GM21825 (cell line): Measurements from ENCODE around the gene JPT2.

Experiments
- ATAC-seq: cut with Tn5 transposase; IDR thresholded peaks from one replicate; pipeline ENCODE4 v1.9.1; 2021; ENCODE audit warnings: mild to moderate bottlenecking, moderate library complexity; ENCODE audit not compliant: unreplicated experiment

JPT2 gene, protein sequence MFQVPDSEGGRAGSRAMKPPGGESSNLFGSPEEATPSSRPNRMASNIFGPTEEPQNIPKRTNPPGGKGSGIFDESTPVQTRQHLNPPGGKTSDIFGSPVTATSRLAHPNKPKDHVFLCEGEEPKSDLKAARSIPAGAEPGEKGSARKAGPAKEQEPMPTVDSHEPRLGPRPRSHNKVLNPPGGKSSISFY

GRCh38 chr16:1677942-1678499 is at the start of gene JPT2:
Gene JPT2 (plus strand): TSS chr16:1678279. CDS start chr16:1678313, 34 bp downstream.
- ATAC-seq = peak; percentile 90

GRCh38 chr16:1630450-1631213 is 47.4 kb upstream of the JPT2 start:
- ATAC-seq = no peak

GRCh38 chr16:1631230-1631629 is 46.8 kb upstream of the JPT2 start:
- no peak for ATAC-seq

- no peak for ATAC-seq
Observed at GRCh38 chr16:1631931-1632637, 46.0 kb upstream of the JPT2 start.

- ATAC-seq = no peak
Observed at GRCh38 chr16:1632638-1632970, 45.5 kb upstream of the JPT2 start.

- ATAC-seq = no peak
Observed at GRCh38 chr16:1633310-1633709, 44.8 kb upstream of the JPT2 start.

GRCh38 chr16:1634541-1634940 is 43.5 kb upstream of the JPT2 start:
- no peak for ATAC-seq

- no peak for ATAC-seq
Observed at GRCh38 chr16:1635070-1635469, 43.0 kb upstream of the JPT2 start.

DNA sequence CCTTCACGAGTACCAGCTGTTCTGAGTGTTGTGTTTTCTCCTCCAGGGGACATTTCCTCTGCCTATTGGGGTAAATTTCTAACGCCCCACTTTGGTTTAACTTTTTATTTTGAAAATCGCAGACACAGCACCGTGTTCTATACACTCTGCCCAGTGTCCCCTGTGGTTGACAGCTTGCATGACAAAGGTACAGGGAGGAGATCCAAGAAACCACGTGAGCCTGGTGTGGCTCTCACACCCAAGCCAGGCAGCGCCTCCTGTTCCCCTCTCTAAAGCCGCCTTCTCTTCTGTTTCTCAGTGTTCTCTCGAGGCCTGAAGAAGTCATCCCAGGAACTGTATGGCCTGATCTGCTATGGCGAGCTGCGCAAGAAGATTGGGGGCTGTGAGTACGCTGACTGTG is 40.6 kb upstream of the JPT2 start:
- no peak for ATAC-seq

DNA sequence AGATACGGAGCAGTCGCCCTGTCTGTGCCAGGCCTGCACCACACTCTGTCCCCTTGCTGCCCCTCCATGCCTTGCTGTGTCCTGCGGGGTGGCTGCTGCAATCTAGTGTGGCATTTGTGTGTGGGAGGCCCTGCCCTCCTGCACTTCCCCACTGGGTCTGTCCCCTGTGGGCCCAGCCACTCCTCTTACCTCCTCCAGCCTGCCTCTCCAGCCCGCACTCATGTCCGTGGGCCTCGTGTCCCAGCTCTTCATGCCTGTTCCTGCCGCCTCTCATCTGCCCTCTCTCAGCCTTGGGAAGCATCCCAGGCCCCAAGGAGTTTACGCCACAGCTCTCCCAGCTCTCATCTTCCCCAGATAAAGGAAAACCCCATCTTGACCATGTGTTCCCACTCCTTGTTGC is 39.3 kb upstream of the JPT2 start:
- ATAC-seq = no peak

DNA sequence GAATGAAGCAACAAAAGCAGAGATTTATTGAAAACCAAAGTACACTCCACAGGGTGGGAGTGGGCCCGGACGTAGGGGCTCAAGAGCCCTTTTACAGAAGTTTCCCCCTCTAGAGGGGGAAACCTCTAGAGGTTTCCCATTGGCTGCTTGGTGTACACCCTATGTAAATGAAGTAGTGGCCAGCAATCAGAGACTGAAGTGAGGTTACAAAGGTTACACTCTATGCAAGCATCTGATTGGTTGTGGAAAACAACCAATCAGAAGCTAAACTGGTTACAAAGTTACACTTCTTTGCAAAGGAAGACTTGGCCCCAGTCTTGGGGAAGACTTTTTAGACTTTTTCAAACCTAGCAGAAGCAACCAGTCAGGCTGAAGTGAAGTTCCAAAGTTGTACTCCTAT is 38.8 kb upstream of the JPT2 start:
- ATAC-seq = no peak

- ATAC-seq = no peak
Observed at GRCh38 chr16:1639860-1640259, 38.2 kb upstream of the JPT2 start.

DNA sequence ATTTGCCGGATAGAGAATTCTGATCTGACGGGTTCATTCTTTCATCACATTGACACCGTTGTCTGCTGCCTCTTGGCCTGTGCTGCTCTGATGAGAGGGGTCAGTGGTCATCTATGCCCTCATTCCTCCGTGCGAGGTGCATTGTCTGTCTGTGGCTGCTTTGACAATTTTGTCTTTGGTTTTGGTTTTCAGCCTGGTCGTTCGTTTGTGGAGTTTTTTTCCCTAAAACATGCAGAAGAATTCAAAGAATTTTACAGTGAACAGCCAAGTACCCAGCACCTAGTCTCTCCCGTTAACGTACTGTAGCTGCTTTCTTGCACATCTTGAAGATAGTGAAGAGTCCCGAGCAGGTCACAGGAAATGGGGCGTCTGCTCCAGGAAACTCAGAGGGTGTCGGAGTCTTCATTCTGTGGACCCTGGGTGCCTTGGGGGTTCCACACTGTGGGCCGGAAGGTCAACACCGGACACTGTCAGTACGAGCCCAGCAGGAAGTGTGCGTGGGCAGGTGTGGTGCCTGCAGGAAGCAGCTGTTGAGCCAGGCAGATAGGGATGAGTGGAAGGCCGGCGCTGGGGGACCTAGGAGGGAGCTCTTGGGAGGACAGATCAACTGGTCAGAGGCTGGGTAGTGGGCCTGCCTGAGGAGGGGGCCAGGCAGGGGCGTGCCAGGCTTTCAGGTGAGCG is 37.7 kb upstream of the JPT2 start:
- no peak for ATAC-seq

GRCh38 chr16:1641261-1641660 is 36.8 kb upstream of the JPT2 start:
- no peak for ATAC-seq

DNA sequence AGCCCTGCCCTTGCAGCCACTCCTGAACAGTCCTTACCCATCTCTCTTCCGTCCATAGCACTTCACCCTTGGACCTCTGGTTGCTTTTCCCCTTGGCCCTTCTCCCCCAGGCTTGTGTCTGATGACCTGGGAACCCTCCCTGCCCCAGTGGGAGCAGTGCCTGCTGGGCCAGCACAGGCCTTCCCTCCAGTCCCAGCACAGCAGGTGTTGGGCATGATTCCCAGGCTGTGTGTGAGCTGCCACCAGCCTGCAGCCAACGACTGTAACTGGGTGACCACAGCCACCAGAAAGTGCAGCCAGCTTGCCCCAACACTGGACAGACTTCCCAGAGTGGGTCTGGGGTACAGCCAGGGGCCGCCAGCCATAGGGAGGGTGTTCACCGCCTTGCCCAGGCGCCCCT is 35.9 kb upstream of the JPT2 start:
- no peak for ATAC-seq

DNA sequence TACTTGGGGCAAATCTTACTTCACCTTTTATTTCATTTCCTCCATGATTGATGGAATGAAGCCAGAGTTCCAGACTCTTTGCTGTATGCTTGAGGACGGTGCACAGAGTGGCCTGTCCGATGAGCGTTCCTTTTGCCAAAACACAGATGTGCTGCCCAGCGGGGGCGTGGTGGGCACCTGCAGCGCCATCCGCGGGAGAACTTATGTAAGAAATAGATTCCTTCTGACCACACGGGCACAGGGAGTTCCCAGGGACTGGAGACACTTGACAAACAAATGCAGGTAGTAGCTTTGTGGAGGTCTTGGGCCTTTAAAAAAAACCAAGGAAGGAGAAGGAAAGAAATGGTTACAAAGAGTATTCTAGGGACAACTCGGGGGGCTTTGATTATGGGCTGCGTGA is 35.3 kb upstream of the JPT2 start:
- no peak for ATAC-seq

DNA sequence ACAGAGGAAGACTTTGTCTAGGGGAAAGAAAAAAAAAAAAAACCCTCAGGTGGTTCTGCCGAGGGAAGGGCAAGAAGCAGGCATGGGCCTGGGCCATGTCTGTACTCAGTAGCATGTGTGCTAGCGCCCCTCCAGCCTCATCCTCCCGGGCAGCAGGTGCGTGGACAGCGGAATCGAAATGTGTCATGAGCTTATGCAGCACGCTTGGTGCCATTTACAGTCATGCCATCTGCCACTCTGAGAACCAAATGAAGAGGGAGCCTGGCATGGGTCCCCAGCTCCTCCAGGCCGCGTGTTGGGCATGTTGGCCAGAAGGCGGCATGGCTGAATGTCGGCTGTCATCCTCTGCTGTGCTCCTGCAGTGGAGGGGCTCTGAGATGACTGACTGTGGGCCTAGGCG is 34.6 kb upstream of the JPT2 start:
- ATAC-seq = no peak

- ATAC-seq = no peak
Observed at GRCh38 chr16:1645914-1646525, 32.1 kb upstream of the JPT2 start.

- no peak for ATAC-seq
Observed at GRCh38 chr16:1647856-1648255, 30.2 kb upstream of the JPT2 start.

DNA sequence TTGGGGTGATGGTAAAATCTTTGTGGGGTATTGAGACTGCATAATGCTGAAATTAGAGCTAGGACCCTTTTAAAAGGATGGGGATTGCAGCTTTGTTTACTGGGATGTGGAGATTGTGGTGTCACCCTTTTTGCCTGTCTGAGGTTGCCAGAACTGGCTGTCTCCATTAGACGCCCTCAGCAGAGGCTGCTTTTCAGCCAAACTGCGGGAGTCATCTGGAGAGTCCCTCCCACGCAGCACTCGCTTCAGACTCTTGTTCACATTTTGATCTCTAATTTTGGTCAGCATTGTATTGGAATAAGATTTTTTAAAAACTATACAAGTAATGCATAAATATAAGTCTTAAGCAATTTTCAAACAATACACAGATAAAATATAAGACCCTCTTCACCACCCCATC is 27.9 kb upstream of the JPT2 start:
- no peak for ATAC-seq
